A549 (cell line): Measurements from ENCODE around the gene SNTB2.
A peak's percentile ranks its signal among the peaks of the same experiment; 100 is the strongest.

Experiments used
- CHD4 ChIP-seq: fragments of 200-600 bp; sonication (generic); IDR thresholded peaks from 2 replicates; pipeline ENCODE4 v1.6.1; 2016; ENCODE audit warnings: antibody characterized with exemption, mild to moderate bottlenecking, borderline replicate concordance
- CTCF ChIP-seq: fragments of >200 bp; sonication (Bioruptor Twin); formaldehyde crosslinking; IDR thresholded peaks from 3 replicates; pipeline ENCODE4 v1.5.1; 2016
- E2F6 ChIP-seq: IDR thresholded peaks from 2 replicates; pipeline ENCODE4 v1.6.1; 2012; ENCODE audit warnings: low read depth, borderline replicate concordance
- FOSL2 ChIP-seq, 2 experiments: fragments of 450-650 bp in 1 of 2; fragments of >200 bp in 1 of 2; sonication (Bioruptor Twin) in 1 of 2; formaldehyde crosslinking; IDR thresholded peaks; 2 replicates each; pipeline versions ENCODE4 v1.5.0 to v1.6.1; 2016 to 2020; ENCODE audit warnings: mild to moderate bottlenecking in 1 of 2, moderate library complexity in 1 of 2
- JUNB ChIP-seq: fragments of >200 bp; sonication (Bioruptor Twin); formaldehyde crosslinking; IDR thresholded peaks from 2 replicates; pipeline ENCODE4 v1.6.1; 2016
- KDM1A ChIP-seq: fragments of 200-600 bp; sonication (generic); IDR thresholded peaks from 2 replicates; pipeline ENCODE4 v1.6.1; 2016; ENCODE audit warnings: low read depth, mild to moderate bottlenecking
- SMC3 ChIP-seq: fragments of >200 bp; sonication (Bioruptor Twin); formaldehyde crosslinking; IDR thresholded peaks from 3 replicates; pipeline ENCODE4 v1.6.1; 2018; ENCODE audit warnings: inconsistent platforms

GRCh38 chr16:69339289-69340094 lies 152.5 kb downstream of the SNTB2 start, which contains the start of the genes COG8 and NIP7:
- TF ChIP-seq E2F6, result peak; percentile 76; the same call in 1 of the 2 replicates
- TF ChIP-seq CTCF, result peak; percentile 66
- no peak for TF ChIP-seq FOSL2 (IDR thresholded peaks at IDR 0.05)
- TF ChIP-seq FOSL2 (CRISPR knock-in tag; IDR thresholded peaks at IDR 0.05), result no peak
- TF ChIP-seq SMC3, result no peak
- no peak for TF ChIP-seq CHD4
- no peak for TF ChIP-seq JUNB
- no peak for TF ChIP-seq KDM1A
